ENCODE data around the gene FLOT1. TPM values are rescaled to one million over a fixed set of nuclear protein-coding genes. Genes with fewer than 3 reads are reported as not detected.

Gene FLOT1
- total RNA-seq, 1 experiment from 2014 or later: 176 TPM

- in situ Hi-C loops (cut with HindIII; ENCODE audit: low pct_unique_long_range_greater_than_20kb, low sequenced_read_pairs) (no loop called here), intact Hi-C loops (cut with micrococcal nuclease; ENCODE audit: unreplicated experiment) (no loop called here)
- POLR2A ChIA-PET: interaction anchor here (0.6 kb wide), 1 partner anchor 24 kb away, joined by 10 read pairs; no protein-coding TSS in a partner anchor
- TF ChIP-seq POLR2AphosphoS5 (IDR thresholded peaks at IDR 0.05; ENCODE audit: low read depth, low read length): no peak
- no peak for TF ChIP-seq CTCF (IDR thresholded peaks at IDR 0.05)
- TF ChIP-seq TCF7L2 (IDR thresholded peaks at IDR 0.05; ENCODE audit: low read depth, low read length): no peak
- ATAC-seq: no peak
- BruUV-seq (replicated peaks): no TSS peak
- H3K9me3 ChIP-seq (ENCODE audit: control insufficient read depth, insufficient read depth, low read depth, low read length): no peaks in the 10 kb centered on the region
- H3K27me3 ChIP-seq (ENCODE audit: control insufficient read depth, insufficient read depth, low read length): no peaks in the 10 kb centered on the region
- no peak for DNase-seq (ENCODE audit: low read depth, low spot score)
- peaks cover 11% of the 10 kb centered on the region for H3K4me1 ChIP-seq (ENCODE audit: control insufficient read depth, insufficient read depth, low read length)
- CTCF ChIA-PET: no interaction called here
- no peaks in the 10 kb centered on the region for H3K36me3 ChIP-seq (ENCODE audit: control insufficient read depth, insufficient read depth, low read length)
- H3K27ac ChIP-seq (ENCODE audit: low read length): no peak overlapping the region
- no peak overlapping the region for H3K4me3 ChIP-seq (ENCODE audit: low read depth in 2 of 2, low read length in 2 of 2)
Observed at GRCh38 chr6:30705620-30706019, 36.9 kb downstream of the FLOT1 start.

- H3K27me3 ChIP-seq (ENCODE audit: control insufficient read depth, insufficient read depth, low read length): no peaks in the 10 kb centered on the region
- no TSS peak for BruUV-seq (replicated peaks)
- H3K4me1 ChIP-seq (ENCODE audit: control insufficient read depth, insufficient read depth, low read length): peaks cover 11% of the 10 kb centered on the region
- ChIA-PET CTCF (interaction anchor here (0.6 kb wide), 1 partner anchor 13 kb away, joined by 3 read pairs; the partner anchor contains the start of gene MDC1), POLR2A (no interaction called here)
- in situ Hi-C loops (cut with HindIII; ENCODE audit: low pct_unique_long_range_greater_than_20kb, low sequenced_read_pairs): no loop called here
- DNase-seq (ENCODE audit: low read depth, low spot score) (no peak), ATAC-seq (no peak; the same call in 1 of the 2 replicates)
- no peak overlapping the region for H3K27ac ChIP-seq (ENCODE audit: low read length)
- H3K4me3 ChIP-seq (ENCODE audit: low read depth in 2 of 2, low read length in 2 of 2): no peak overlapping the region
- intact Hi-C loops (cut with micrococcal nuclease; ENCODE audit: unreplicated experiment): no loop called here
- no peak for TF ChIP-seq TCF7L2 (IDR thresholded peaks at IDR 0.05; ENCODE audit: low read depth, low read length)
- no peak for TF ChIP-seq POLR2AphosphoS5 (IDR thresholded peaks at IDR 0.05; ENCODE audit: low read depth, low read length)
- TF ChIP-seq REST (IDR thresholded peaks at IDR 0.05; ENCODE audit: insufficient read depth in 1 of 2, low read depth in 2 of 2, low read length in 1 of 2): no peak
- no peak for TF ChIP-seq CTCF (IDR thresholded peaks at IDR 0.05)
- no peak for TF ChIP-seq SIN3A (IDR thresholded peaks at IDR 0.05; ENCODE audit: borderline replicate concordance, insufficient read depth, low read depth, low read length)
- H3K36me3 ChIP-seq (ENCODE audit: control insufficient read depth, insufficient read depth, low read length): no peaks in the 10 kb centered on the region
- H3K9me3 ChIP-seq (ENCODE audit: control insufficient read depth, insufficient read depth, low read depth, low read length): no peaks in the 10 kb centered on the region
Observed at GRCh38 chr6:30703821-30704220, 38.7 kb downstream of the FLOT1 start.

Data from Panc1 (cell line).